SU-DHL-6 (cell line): ENCODE data around the gene PRIMPOL.

Experiments
- EZH2phosphoT487 ChIP-seq: fragments of 200-600 bp; sonication (generic), shearing (Covaris generic); conservative IDR thresholded peaks from 2 replicates; pipeline ENCODE4 v1.6.1; 2018; ENCODE audit warnings: mild to moderate bottlenecking, antibody characterized with exemption, low read length, moderate library complexity, mixed read lengths
- TF ChIP-seq, protein P1 (sequence below): fragments of 200-600 bp; sonication (generic); IDR thresholded peaks from one replicate; pipeline ENCODE4 v1.5.1; 2017; ENCODE audit warnings: antibody characterized with exemption, mild to moderate bottlenecking, low read length, moderate library complexity; ENCODE audit not compliant: insufficient read depth, poor library complexity, severe bottlenecking

DNA sequence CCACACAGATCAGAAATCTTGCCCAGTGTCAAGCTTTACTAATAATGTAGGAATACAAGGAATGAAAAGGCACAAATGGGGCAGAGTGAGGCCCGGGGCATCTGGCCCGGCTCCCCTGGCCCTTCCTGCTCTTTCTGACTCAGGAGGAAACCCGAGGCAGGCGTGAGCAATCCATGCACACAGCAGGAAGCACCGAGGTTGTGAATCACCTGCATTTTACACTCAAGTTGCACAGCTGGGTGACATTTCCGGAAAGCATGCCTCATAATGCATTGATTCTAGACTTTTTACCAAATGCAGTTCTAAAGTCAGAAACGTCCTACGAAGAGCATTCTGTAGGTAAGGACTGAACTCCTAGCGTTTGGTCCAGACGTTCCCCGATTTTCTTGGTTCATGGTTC lies 38.9 kb downstream of the PRIMPOL start:
- TF ChIP-seq EZH2phosphoT487, result no peak
- TF ChIP-seq, protein P1, sequence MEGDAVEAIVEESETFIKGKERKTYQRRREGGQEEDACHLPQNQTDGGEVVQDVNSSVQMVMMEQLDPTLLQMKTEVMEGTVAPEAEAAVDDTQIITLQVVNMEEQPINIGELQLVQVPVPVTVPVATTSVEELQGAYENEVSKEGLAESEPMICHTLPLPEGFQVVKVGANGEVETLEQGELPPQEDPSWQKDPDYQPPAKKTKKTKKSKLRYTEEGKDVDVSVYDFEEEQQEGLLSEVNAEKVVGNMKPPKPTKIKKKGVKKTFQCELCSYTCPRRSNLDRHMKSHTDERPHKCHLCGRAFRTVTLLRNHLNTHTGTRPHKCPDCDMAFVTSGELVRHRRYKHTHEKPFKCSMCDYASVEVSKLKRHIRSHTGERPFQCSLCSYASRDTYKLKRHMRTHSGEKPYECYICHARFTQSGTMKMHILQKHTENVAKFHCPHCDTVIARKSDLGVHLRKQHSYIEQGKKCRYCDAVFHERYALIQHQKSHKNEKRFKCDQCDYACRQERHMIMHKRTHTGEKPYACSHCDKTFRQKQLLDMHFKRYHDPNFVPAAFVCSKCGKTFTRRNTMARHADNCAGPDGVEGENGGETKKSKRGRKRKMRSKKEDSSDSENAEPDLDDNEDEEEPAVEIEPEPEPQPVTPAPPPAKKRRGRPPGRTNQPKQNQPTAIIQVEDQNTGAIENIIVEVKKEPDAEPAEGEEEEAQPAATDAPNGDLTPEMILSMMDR, result no peak
